HepG2 (cell line): ENCODE data around the gene DENND1C. TPM values are rescaled to one million over a fixed set of nuclear protein-coding genes. Genes with fewer than 3 reads are reported as not detected.

Source experiments
- BRCA1 ChIP-seq: sonication (generic); formaldehyde crosslinking; IDR thresholded peaks from 2 replicates; pipeline ENCODE4 v1.4.0; 2020; ENCODE audit warnings: missing genetic modification reagents
- HDAC6 ChIP-seq: fragments of 200-600 bp; sonication (generic); IDR thresholded peaks from 2 replicates; pipeline ENCODE4 v1.7.0; 2017; ENCODE audit warnings: mild to moderate bottlenecking, antibody characterized with exemption, low read length, low read depth
- HMG20A ChIP-seq: IDR thresholded peaks from 2 replicates; pipeline ENCODE4 v1.6.1; 2016; ENCODE audit warnings: borderline replicate concordance
- KDM5A ChIP-seq: fragments of 200-600 bp; sonication (generic); IDR thresholded peaks from 2 replicates; pipeline ENCODE4 v1.7.0; 2018; ENCODE audit warnings: antibody characterized with exemption, mild to moderate bottlenecking, low read length, borderline replicate concordance
- MYC ChIP-seq: sonication (generic); formaldehyde crosslinking; IDR thresholded peaks from 2 replicates; pipeline ENCODE4 v1.9.0; 2021; ENCODE audit warnings: missing genetic modification reagents, borderline replicate concordance
- REPIN1 ChIP-seq: sonication (generic); formaldehyde crosslinking; IDR thresholded peaks from 2 replicates; pipeline ENCODE4 v1.8.0; 2022; ENCODE audit warnings: missing genetic modification reagents, low read depth, mild to moderate bottlenecking, borderline replicate concordance
- RFXAP ChIP-seq: sonication (generic); formaldehyde crosslinking; IDR thresholded peaks from 2 replicates; pipeline ENCODE4 v1.4.0; 2020; ENCODE audit warnings: missing genetic modification reagents, borderline replicate concordance
- TEAD3 ChIP-seq: optimal IDR thresholded peaks from 2 replicates; pipeline ENCODE3; 2016; ENCODE audit warnings: borderline replicate concordance
- ZNF317 ChIP-seq: sonication (generic); formaldehyde crosslinking; IDR thresholded peaks from 2 replicates; pipeline ENCODE4 v1.5.0; 2020; ENCODE audit warnings: mild to moderate bottlenecking, missing genetic modification reagents
- ZNF546 ChIP-seq: sonication (generic); formaldehyde crosslinking; conservative IDR thresholded peaks from 2 replicates; pipeline ENCODE4 v1.8.1; 2023; ENCODE audit warnings: mild to moderate bottlenecking, missing genetic modification reagents
- ZNF556 ChIP-seq: sonication (generic); formaldehyde crosslinking; IDR thresholded peaks from 2 replicates; pipeline ENCODE4 v1.4.0; 2020; ENCODE audit warnings: mild to moderate bottlenecking, missing genetic modification reagents, borderline replicate concordance
- ZNF569 ChIP-seq: sonication (generic); formaldehyde crosslinking; IDR thresholded peaks from 2 replicates; pipeline ENCODE4 v1.5.0; 2020; ENCODE audit warnings: mild to moderate bottlenecking, missing genetic modification reagents, moderate library complexity, borderline replicate concordance
- polyA plus RNA-seq, 8 experiments: library from polyadenylated mRNA; depleted of rRNA in 3 of 8; stranded (reverse) in 7 of 8; unstranded in 1 of 8; fragments of >200 nt; fragmentation: Illumina TruSeq in 4 of 8; extraction: Trizol in 4 of 8; gene quantifications; 2 replicates each; pipeline versions ENCODE4 v1.2.1 to v1.2.3, GENCODE V29; 2011 to 2016; ENCODE audit warnings: low read depth in 4 of 8, missing spikeins in 1 of 8, mixed read lengths in 1 of 8; ENCODE audit not compliant: insufficient read depth in 1 of 8
- total RNA-seq, 5 experiments: library from RNA; depleted of rRNA; stranded (reverse); fragments of >200 nt; fragmentation: Illumina TruSeq; extraction: Trizol; gene quantifications; 2 replicates each; pipeline ENCODE4 v1.2.3, GENCODE V29; 2016; ENCODE audit warnings: low read depth in 1 of 5
- TF ChIP-seq, protein P1 (sequence below): IDR thresholded peaks from 2 replicates; pipeline ENCODE4 v1.6.1; 2012; ENCODE audit warnings: low read length, improper control_type of control experiment
- TF ChIP-seq, protein P2 (sequence below): sonication (generic); formaldehyde crosslinking; IDR thresholded peaks from 2 replicates; pipeline ENCODE4 v1.5.0; 2020; ENCODE audit warnings: mild to moderate bottlenecking, missing genetic modification reagents
- TF ChIP-seq, protein P3 (sequence below): sonication (generic); formaldehyde crosslinking; IDR thresholded peaks from 2 replicates; pipeline ENCODE4 v1.5.1; 2020; ENCODE audit warnings: missing genetic modification reagents, mild to moderate bottlenecking, borderline replicate concordance
- TF ChIP-seq, protein P4 (sequence below): sonication (generic); formaldehyde crosslinking; IDR thresholded peaks from 2 replicates; pipeline ENCODE4 v1.5.0; 2020; ENCODE audit warnings: mild to moderate bottlenecking, low read depth, missing genetic modification reagents, borderline replicate concordance
- TF ChIP-seq, protein P5 (sequence below): sonication (generic); formaldehyde crosslinking; IDR thresholded peaks from 2 replicates; pipeline ENCODE4 v1.8.1; 2022; ENCODE audit warnings: low read depth, mild to moderate bottlenecking, missing genetic modification reagents

Gene DENND1C
- total and polyA plus RNA-seq, 2 of the 13 experiments (the other 11 are each of a cell fraction or from before 2014, with no cell fraction given), result 0.04 to 0.73 TPM

DNA sequence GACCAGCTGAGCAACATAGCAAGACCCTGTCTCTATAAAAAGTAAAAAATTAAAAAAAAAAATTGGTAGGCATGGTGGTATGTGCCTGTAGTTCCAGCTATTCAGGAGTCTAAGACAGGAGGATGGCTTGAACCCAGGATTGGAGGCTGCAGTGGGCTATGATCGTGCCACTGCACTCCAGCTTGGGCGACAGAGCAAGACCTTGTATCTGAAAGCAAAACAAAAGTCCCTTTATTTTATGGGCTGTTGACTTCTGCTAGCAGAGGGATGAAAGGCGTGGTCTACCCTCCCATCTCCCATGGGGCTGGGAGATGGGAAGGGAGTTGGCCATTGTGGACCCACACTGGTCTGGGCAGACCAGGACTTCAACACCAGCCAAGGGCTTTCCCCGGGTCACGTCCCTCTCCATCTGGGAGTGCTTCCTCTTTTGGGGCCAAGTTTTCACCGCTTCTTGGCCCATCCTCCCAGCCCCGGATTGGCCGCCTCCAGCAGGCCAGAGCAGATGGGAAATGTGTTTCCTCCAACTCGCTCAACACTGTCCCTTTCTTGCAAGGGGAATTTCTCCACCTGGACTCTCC, 47.0 kb upstream of the DENND1C start (continued):
- TF ChIP-seq, protein P1, sequence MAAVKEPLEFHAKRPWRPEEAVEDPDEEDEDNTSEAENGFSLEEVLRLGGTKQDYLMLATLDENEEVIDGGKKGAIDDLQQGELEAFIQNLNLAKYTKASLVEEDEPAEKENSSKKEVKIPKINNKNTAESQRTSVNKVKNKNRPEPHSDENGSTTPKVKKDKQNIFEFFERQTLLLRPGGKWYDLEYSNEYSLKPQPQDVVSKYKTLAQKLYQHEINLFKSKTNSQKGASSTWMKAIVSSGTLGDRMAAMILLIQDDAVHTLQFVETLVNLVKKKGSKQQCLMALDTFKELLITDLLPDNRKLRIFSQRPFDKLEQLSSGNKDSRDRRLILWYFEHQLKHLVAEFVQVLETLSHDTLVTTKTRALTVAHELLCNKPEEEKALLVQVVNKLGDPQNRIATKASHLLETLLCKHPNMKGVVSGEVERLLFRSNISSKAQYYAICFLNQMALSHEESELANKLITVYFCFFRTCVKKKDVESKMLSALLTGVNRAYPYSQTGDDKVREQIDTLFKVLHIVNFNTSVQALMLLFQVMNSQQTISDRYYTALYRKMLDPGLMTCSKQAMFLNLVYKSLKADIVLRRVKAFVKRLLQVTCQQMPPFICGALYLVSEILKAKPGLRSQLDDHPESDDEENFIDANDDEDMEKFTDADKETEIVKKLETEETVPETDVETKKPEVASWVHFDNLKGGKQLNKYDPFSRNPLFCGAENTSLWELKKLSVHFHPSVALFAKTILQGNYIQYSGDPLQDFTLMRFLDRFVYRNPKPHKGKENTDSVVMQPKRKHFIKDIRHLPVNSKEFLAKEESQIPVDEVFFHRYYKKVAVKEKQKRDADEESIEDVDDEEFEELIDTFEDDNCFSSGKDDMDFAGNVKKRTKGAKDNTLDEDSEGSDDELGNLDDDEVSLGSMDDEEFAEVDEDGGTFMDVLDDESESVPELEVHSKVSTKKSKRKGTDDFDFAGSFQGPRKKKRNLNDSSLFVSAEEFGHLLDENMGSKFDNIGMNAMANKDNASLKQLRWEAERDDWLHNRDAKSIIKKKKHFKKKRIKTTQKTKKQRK, result no peak
- TF ChIP-seq MYC (CRISPR knock-in tag) (no peak), ZNF569 (no peak), BRCA1 (CRISPR knock-in tag) (no peak), REPIN1 (CRISPR knock-in tag) (no peak), HMG20A (CRISPR knock-in tag) (no peak), KDM5A (no peak), TEAD3 (CRISPR knock-in tag) (no peak), ZNF317 (CRISPR knock-in tag) (no peak), ZNF546 (CRISPR knock-in tag) (no peak), HDAC6 (no peak), ZNF556 (CRISPR knock-in tag) (no peak), RFXAP (no peak)
- TF ChIP-seq, protein P2, sequence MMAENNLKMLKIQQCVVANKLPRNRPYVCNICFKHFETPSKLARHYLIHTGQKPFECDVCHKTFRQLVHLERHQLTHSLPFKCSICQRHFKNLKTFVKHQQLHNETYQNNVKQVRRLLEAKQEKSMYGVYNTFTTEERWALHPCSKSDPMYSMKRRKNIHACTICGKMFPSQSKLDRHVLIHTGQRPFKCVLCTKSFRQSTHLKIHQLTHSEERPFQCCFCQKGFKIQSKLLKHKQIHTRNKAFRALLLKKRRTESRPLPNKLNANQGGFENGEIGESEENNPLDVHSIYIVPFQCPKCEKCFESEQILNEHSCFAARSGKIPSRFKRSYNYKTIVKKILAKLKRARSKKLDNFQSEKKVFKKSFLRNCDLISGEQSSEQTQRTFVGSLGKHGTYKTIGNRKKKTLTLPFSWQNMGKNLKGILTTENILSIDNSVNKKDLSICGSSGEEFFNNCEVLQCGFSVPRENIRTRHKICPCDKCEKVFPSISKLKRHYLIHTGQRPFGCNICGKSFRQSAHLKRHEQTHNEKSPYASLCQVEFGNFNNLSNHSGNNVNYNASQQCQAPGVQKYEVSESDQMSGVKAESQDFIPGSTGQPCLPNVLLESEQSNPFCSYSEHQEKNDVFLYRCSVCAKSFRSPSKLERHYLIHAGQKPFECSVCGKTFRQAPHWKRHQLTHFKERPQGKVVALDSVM, result peak; percentile 94
- TF ChIP-seq, protein P3, sequence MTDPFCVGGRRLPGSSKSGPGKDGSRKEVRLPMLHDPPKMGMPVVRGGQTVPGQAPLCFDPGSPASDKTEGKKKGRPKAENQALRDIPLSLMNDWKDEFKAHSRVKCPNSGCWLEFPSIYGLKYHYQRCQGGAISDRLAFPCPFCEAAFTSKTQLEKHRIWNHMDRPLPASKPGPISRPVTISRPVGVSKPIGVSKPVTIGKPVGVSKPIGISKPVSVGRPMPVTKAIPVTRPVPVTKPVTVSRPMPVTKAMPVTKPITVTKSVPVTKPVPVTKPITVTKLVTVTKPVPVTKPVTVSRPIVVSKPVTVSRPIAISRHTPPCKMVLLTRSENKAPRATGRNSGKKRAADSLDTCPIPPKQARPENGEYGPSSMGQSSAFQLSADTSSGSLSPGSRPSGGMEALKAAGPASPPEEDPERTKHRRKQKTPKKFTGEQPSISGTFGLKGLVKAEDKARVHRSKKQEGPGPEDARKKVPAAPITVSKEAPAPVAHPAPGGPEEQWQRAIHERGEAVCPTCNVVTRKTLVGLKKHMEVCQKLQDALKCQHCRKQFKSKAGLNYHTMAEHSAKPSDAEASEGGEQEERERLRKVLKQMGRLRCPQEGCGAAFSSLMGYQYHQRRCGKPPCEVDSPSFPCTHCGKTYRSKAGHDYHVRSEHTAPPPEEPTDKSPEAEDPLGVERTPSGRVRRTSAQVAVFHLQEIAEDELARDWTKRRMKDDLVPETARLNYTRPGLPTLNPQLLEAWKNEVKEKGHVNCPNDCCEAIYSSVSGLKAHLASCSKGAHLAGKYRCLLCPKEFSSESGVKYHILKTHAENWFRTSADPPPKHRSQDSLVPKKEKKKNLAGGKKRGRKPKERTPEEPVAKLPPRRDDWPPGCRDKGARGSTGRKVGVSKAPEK, result no peak
- TF ChIP-seq, protein P4, sequence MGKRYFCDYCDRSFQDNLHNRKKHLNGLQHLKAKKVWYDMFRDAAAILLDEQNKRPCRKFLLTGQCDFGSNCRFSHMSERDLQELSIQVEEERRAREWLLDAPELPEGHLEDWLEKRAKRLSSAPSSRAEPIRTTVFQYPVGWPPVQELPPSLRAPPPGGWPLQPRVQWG (CRISPR knock-in tag), result no peak
- TF ChIP-seq, protein P5, sequence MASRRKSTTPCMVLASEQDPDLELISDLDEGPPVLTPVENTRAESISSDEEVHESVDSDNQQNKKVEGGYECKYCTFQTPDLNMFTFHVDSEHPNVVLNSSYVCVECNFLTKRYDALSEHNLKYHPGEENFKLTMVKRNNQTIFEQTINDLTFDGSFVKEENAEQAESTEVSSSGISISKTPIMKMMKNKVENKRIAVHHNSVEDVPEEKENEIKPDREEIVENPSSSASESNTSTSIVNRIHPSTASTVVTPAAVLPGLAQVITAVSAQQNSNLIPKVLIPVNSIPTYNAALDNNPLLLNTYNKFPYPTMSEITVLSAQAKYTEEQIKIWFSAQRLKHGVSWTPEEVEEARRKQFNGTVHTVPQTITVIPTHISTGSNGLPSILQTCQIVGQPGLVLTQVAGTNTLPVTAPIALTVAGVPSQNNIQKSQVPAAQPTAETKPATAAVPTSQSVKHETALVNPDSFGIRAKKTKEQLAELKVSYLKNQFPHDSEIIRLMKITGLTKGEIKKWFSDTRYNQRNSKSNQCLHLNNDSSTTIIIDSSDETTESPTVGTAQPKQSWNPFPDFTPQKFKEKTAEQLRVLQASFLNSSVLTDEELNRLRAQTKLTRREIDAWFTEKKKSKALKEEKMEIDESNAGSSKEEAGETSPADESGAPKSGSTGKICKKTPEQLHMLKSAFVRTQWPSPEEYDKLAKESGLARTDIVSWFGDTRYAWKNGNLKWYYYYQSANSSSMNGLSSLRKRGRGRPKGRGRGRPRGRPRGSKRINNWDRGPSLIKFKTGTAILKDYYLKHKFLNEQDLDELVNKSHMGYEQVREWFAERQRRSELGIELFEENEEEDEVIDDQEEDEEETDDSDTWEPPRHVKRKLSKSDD (CRISPR knock-in tag), result no peak
